ES-I3 (cell line): ENCODE data around the gene SCUBE1.
A peak's percentile ranks its signal among the peaks of the same experiment; 100 is the strongest.

Experiments used
- H3K36me3 ChIP-seq: 2 replicates; pipeline ENCODE4 v1.6.1; 2013; ENCODE audit warnings: mild to moderate bottlenecking, low read length, control low read depth, moderate library complexity; ENCODE audit not compliant: insufficient read depth
- H3K4me1 ChIP-seq: 2 replicates; pipeline ENCODE4 v1.6.1; 2013; ENCODE audit warnings: mild to moderate bottlenecking, control low read depth, low read length; ENCODE audit not compliant: insufficient read depth
- H3K9ac ChIP-seq: 2 replicates; pipeline ENCODE4 v1.6.1; 2013; ENCODE audit warnings: low read depth, mild to moderate bottlenecking, low read length, moderate library complexity
- H3K9me3 ChIP-seq: 2 replicates; pipeline ENCODE4 v1.6.1; 2013; ENCODE audit warnings: mild to moderate bottlenecking, low read length, moderate library complexity; ENCODE audit not compliant: control insufficient read depth, insufficient read depth

The SCUBE1 gene

GRCh38 chr22:43199541-43199940 lies 143.6 kb downstream of the SCUBE1 start:
- no peaks in the 10 kb centered on the region for H3K9me3 ChIP-seq
- H3K4me1 ChIP-seq, result peaks cover 8% of the 10 kb centered on the region; the same call in 1 of the 2 replicates
- no peak overlapping the region for H3K9ac ChIP-seq
- H3K36me3 ChIP-seq, result no peaks in the 10 kb centered on the region

- no peaks in the 10 kb centered on the region for H3K36me3 ChIP-seq
- no peaks in the 10 kb centered on the region for H3K9me3 ChIP-seq
- H3K4me1 ChIP-seq, result peaks cover 8% of the 10 kb centered on the region; the same call in 1 of the 2 replicates
- no peak overlapping the region for H3K9ac ChIP-seq
Measured at GRCh38 chr22:43198936-43199335, 144.2 kb downstream of the SCUBE1 start.

- no peaks in the 10 kb centered on the region for H3K9me3 ChIP-seq
- no peak overlapping the region for H3K9ac ChIP-seq
- H3K4me1 ChIP-seq, result peaks cover 8% of the 10 kb centered on the region; the same call in 1 of the 2 replicates
- H3K36me3 ChIP-seq, result no peaks in the 10 kb centered on the region
Measured at GRCh38 chr22:43198126-43198525, 145.0 kb downstream of the SCUBE1 start.

GRCh38 chr22:43197271-43197941 lies 145.8 kb downstream of the SCUBE1 start:
- Histone ChIP-seq H3K9ac (no peak overlapping the region), H3K36me3 (no peaks in the 10 kb centered on the region), H3K9me3 (no peaks in the 10 kb centered on the region), H3K4me1 (peaks cover 1% of the 10 kb centered on the region; the same call in 1 of the 2 replicates)

GRCh38 chr22:43191831-43192230 lies 151.3 kb downstream of the SCUBE1 start:
- Histone ChIP-seq H3K9me3 (no peaks in the 10 kb centered on the region), H3K9ac (no peak overlapping the region), H3K36me3 (no peaks in the 10 kb centered on the region), H3K4me1 (peaks cover 5% of the 10 kb centered on the region; the same call in 1 of the 2 replicates)

GRCh38 chr22:43188829-43189545 lies 154.2 kb downstream of the SCUBE1 start:
- H3K9me3 ChIP-seq, result no peaks in the 10 kb centered on the region

GRCh38 chr22:43187171-43188099 lies 155.7 kb downstream of the SCUBE1 start:
- peak overlapping the region; percentile 58 for H3K9ac ChIP-seq

More at GRCh38 chr22:43188829-43189545, 154.2 kb downstream of the SCUBE1 start:
- Histone ChIP-seq H3K9ac (no peak overlapping the region), H3K4me1 (peaks cover 11% of the 10 kb centered on the region; the same call in 1 of the 2 replicates), H3K36me3 (no peaks in the 10 kb centered on the region)

GRCh38 chr22:43186272-43187170 lies 156.7 kb downstream of the SCUBE1 start, which contains the start of gene TTLL12:
TTLL12 (minus strand) TSS chr22:43187134; CDS start chr22:43187069, 65 bp downstream.
- H3K4me1 ChIP-seq, result peaks cover 11% of the 10 kb centered on the region; the same call in 1 of the 2 replicates
- H3K36me3 ChIP-seq, result no peaks in the 10 kb centered on the region
- peak within 1 kb of the TSS; percentile 58 for H3K9ac ChIP-seq
- H3K9me3 ChIP-seq, result no peaks in the 10 kb centered on the region

More at GRCh38 chr22:43187171-43188099, 155.7 kb downstream of the SCUBE1 start:
- H3K36me3 ChIP-seq, result no peaks in the 10 kb centered on the region
- peaks cover 11% of the 10 kb centered on the region; the same call in 1 of the 2 replicates for H3K4me1 ChIP-seq
- H3K9me3 ChIP-seq, result no peaks in the 10 kb centered on the region

GRCh38 chr22:43185860-43186261 lies 157.3 kb downstream of the SCUBE1 start:
- Histone ChIP-seq H3K9ac (peak overlapping the region; percentile 52), H3K9me3 (no peaks in the 10 kb centered on the region), H3K36me3 (peaks cover 3% of the 10 kb centered on the region; the same call in 1 of the 2 replicates), H3K4me1 (peaks cover 11% of the 10 kb centered on the region; the same call in 1 of the 2 replicates)

GRCh38 chr22:43183496-43184277 lies 159.5 kb downstream of the SCUBE1 start:
- no peak overlapping the region for H3K9ac ChIP-seq
- H3K4me1 ChIP-seq, result peaks cover 7% of the 10 kb centered on the region; the same call in 1 of the 2 replicates
- H3K9me3 ChIP-seq, result no peaks in the 10 kb centered on the region
- H3K36me3 ChIP-seq, result peaks cover 5% of the 10 kb centered on the region

GRCh38 chr22:43182726-43183125 lies 160.4 kb downstream of the SCUBE1 start:
- Histone ChIP-seq H3K4me1 (peaks cover 6% of the 10 kb centered on the region; the same call in 1 of the 2 replicates), H3K9ac (no peak overlapping the region), H3K36me3 (peaks cover 7% of the 10 kb centered on the region), H3K9me3 (no peaks in the 10 kb centered on the region)

- Histone ChIP-seq H3K9me3 (no peaks in the 10 kb centered on the region), H3K36me3 (peaks cover 7% of the 10 kb centered on the region), H3K4me1 (peaks cover 6% of the 10 kb centered on the region; the same call in 1 of the 2 replicates), H3K9ac (no peak overlapping the region)
Measured at GRCh38 chr22:43182118-43182517, 161.1 kb downstream of the SCUBE1 start.
